Memory B cell (primary cell): ENCODE data around the gene BBC3.
A peak's percentile ranks its signal among the peaks of the same experiment; 100 is the strongest.

ENCODE experiments used
- ATAC-seq: fragments of 150-1000 bp; cut with Tn5 transposase; 2 replicates; pipeline ENCODE4 v1.10.0; 2021; ENCODE audit warnings: low read depth, mild to moderate bottlenecking, moderate library complexity
- DNase-seq, 2 donors: peaks; one replicate each; pipeline ENCODE4 v3.0.0; 2022; ENCODE audit warnings: low spot score in 2 of 2
- H3K27ac Mint-ChIP-seq: one replicate; pipeline ENCODE4 v1.8.0; 2022; ENCODE audit warnings: mild to moderate bottlenecking, moderate library complexity, mixed read lengths
- H3K27me3 Mint-ChIP-seq: one replicate; pipeline ENCODE4 v1.8.0; 2022; ENCODE audit warnings: mixed read lengths
- H3K36me3 Mint-ChIP-seq: one replicate; pipeline ENCODE4 v1.8.0; 2022; ENCODE audit warnings: mild to moderate bottlenecking, mixed read lengths
- H3K4me1 Mint-ChIP-seq: one replicate; pipeline ENCODE4 v1.8.0; 2022; ENCODE audit warnings: mixed read lengths
- H3K4me3 Mint-ChIP-seq: one replicate; pipeline ENCODE4 v1.8.0; 2022; ENCODE audit warnings: mild to moderate bottlenecking, moderate library complexity, mixed read lengths
- H3K9me3 Mint-ChIP-seq: one replicate; pipeline ENCODE4 v1.8.0; 2022; ENCODE audit warnings: mixed read lengths

Gene BBC3

GRCh38 chr19:47230054-47230920 is 712 bp downstream of the BBC3 start:
- peak; percentile 41 for ATAC-seq
- no peak overlapping the region for H3K27ac Mint-ChIP-seq
- H3K9me3 Mint-ChIP-seq: no peaks in the 10 kb centered on the region
- DNase-seq: peak; percentile 92 to 96
- H3K36me3 Mint-ChIP-seq: no peaks in the 10 kb centered on the region
- peak overlapping the region; percentile 44 for H3K4me3 Mint-ChIP-seq
- H3K4me1 Mint-ChIP-seq: peaks cover 18% of the 10 kb centered on the region
- no peaks in the 10 kb centered on the region for H3K27me3 Mint-ChIP-seq

- Mint-ChIP-seq H3K27ac (no peak overlapping the region), H3K27me3 (no peaks in the 10 kb centered on the region), H3K4me3 (no peak overlapping the region), H3K4me1 (peaks cover 18% of the 10 kb centered on the region), H3K9me3 (no peaks in the 10 kb centered on the region), H3K36me3 (no peaks in the 10 kb centered on the region)
- no peak for ATAC-seq
- DNase-seq: no peak
Measured at GRCh38 chr19:47229676-47230053, 1.3 kb downstream of the BBC3 start.

GRCh38 chr19:47228937-47229675 is 1.9 kb downstream of the BBC3 start:
- H3K4me1 Mint-ChIP-seq: peaks cover 18% of the 10 kb centered on the region
- no peak overlapping the region for H3K27ac Mint-ChIP-seq
- ATAC-seq (no peak), DNase-seq (no peak)
- H3K27me3 Mint-ChIP-seq: no peaks in the 10 kb centered on the region
- H3K36me3 Mint-ChIP-seq: no peaks in the 10 kb centered on the region
- no peaks in the 10 kb centered on the region for H3K9me3 Mint-ChIP-seq
- no peak overlapping the region for H3K4me3 Mint-ChIP-seq

GRCh38 chr19:47228168-47228936 is 2.6 kb downstream of the BBC3 start:
- DNase-seq: peak in 1 of 2 donors; percentile 59
- Mint-ChIP-seq H3K27ac (no peak overlapping the region), H3K36me3 (no peaks in the 10 kb centered on the region), H3K9me3 (no peaks in the 10 kb centered on the region), H3K4me1 (peaks cover 18% of the 10 kb centered on the region), H3K4me3 (no peak overlapping the region), H3K27me3 (no peaks in the 10 kb centered on the region)
- peak; percentile 6 for ATAC-seq

- no peaks in the 10 kb centered on the region for H3K9me3 Mint-ChIP-seq
- no peak for ATAC-seq
- H3K4me3 Mint-ChIP-seq: peak overlapping the region; percentile 80
- no peaks in the 10 kb centered on the region for H3K36me3 Mint-ChIP-seq
- DNase-seq: peak; percentile 42 to 44
- peak overlapping the region; percentile 84 for H3K27ac Mint-ChIP-seq
- H3K4me1 Mint-ChIP-seq: peaks cover 14% of the 10 kb centered on the region
- H3K27me3 Mint-ChIP-seq: no peaks in the 10 kb centered on the region
Measured at GRCh38 chr19:47227352-47228167, 3.4 kb downstream of the BBC3 start.

- peaks cover 8% of the 10 kb centered on the region for H3K4me1 Mint-ChIP-seq
- H3K36me3 Mint-ChIP-seq: no peaks in the 10 kb centered on the region
- H3K4me3 Mint-ChIP-seq: peak overlapping the region; percentile 80
- ATAC-seq (peak; percentile 4), DNase-seq (peak in 1 of 2 donors; percentile 35)
- no peaks in the 10 kb centered on the region for H3K9me3 Mint-ChIP-seq
- H3K27ac Mint-ChIP-seq: peak overlapping the region; percentile 84
- H3K27me3 Mint-ChIP-seq: no peaks in the 10 kb centered on the region
Measured at GRCh38 chr19:47226426-47227351, 4.3 kb downstream of the BBC3 start.

GRCh38 chr19:47225746-47226425 is 5.1 kb downstream of the BBC3 start:
- Mint-ChIP-seq H3K9me3 (no peaks in the 10 kb centered on the region), H3K36me3 (no peaks in the 10 kb centered on the region), H3K4me3 (peak overlapping the region; percentile 80), H3K27me3 (no peaks in the 10 kb centered on the region), H3K4me1 (peaks cover 4% of the 10 kb centered on the region), H3K27ac (peak overlapping the region; percentile 45)
- DNase-seq (peak; percentile 92 to 96), ATAC-seq (peak; percentile 62)

- Mint-ChIP-seq H3K4me1 (peaks cover 4% of the 10 kb centered on the region), H3K36me3 (no peaks in the 10 kb centered on the region), H3K4me3 (no peak overlapping the region), H3K27ac (no peak overlapping the region), H3K9me3 (no peaks in the 10 kb centered on the region), H3K27me3 (no peaks in the 10 kb centered on the region)
- no peak for DNase-seq
- ATAC-seq: no peak
Measured at GRCh38 chr19:47221890-47222289, 9.1 kb downstream of the BBC3 start.

GRCh38 chr19:47221080-47221841 is 9.7 kb downstream of the BBC3 start:
- no peak overlapping the region for H3K4me3 Mint-ChIP-seq
- H3K27ac Mint-ChIP-seq: no peak overlapping the region
- no peaks in the 10 kb centered on the region for H3K9me3 Mint-ChIP-seq
- no peaks in the 10 kb centered on the region for H3K36me3 Mint-ChIP-seq
- no peaks in the 10 kb centered on the region for H3K27me3 Mint-ChIP-seq
- H3K4me1 Mint-ChIP-seq: peaks cover 4% of the 10 kb centered on the region
- no peak for DNase-seq
- no peak for ATAC-seq

GRCh38 chr19:47215581-47215980 is 15.4 kb downstream of the BBC3 start:
- Mint-ChIP-seq H3K27me3 (no peaks in the 10 kb centered on the region), H3K36me3 (no peaks in the 10 kb centered on the region), H3K9me3 (no peaks in the 10 kb centered on the region), H3K27ac (no peak overlapping the region), H3K4me3 (no peak overlapping the region), H3K4me1 (peaks cover 3% of the 10 kb centered on the region)
- DNase-seq (no peak), ATAC-seq (no peak)

GRCh38 chr19:47210689-47211316 is 20.2 kb downstream of the BBC3 start:
- no peaks in the 10 kb centered on the region for H3K27me3 Mint-ChIP-seq
- ATAC-seq (peak; percentile 77), DNase-seq (peak; percentile 79 to 82)
- H3K27ac Mint-ChIP-seq: peak overlapping the region; percentile 32
- no peaks in the 10 kb centered on the region for H3K9me3 Mint-ChIP-seq
- H3K4me3 Mint-ChIP-seq: no peak overlapping the region
- peaks cover 17% of the 10 kb centered on the region for H3K36me3 Mint-ChIP-seq
- H3K4me1 Mint-ChIP-seq: peaks cover 5% of the 10 kb centered on the region
